ENCODE data around the gene SH3PXD2A. TPM values are rescaled to one million over a fixed set of nuclear protein-coding genes. Genes with fewer than 3 reads are reported as not detected.
A peak's percentile ranks its signal among the peaks of the same experiment; 100 is the strongest.

Gene SH3PXD2A
- total RNA-seq, 4 donors from 2014 or later, result 128 to 154 (median 136) TPM

GRCh38 chr10:103749779-103750178 lies 105.6 kb downstream of the SH3PXD2A start:
- 76 to 87% methylated on average over 7 of the region's 7 CpGs for WGBS, 2 donors
- Histone ChIP-seq H3K27me3 (no peaks in the 10 kb centered on the region), H3K4me3 (no peak overlapping the region), H3K36me3 (no peaks in the 10 kb centered on the region), H3K4me1 (peaks cover 0 to 70% (median 35%) of the 10 kb centered on the region in 4 donors), H3K9me3 (peaks cover 0 to 8% (median 0%) of the 10 kb centered on the region in 4 donors), H3K27ac (peak overlapping the region in 2 of 4 donors; percentile 82 to 85)
- TF ChIP-seq CTCF (IDR thresholded peaks at IDR 0.05), result no peak
- no peak for DNase-seq (ENCODE audit: low spot score in 2 of 2)

- Histone ChIP-seq H3K4me3 (no peak overlapping the region), H3K36me3 (no peaks in the 10 kb centered on the region), H3K27me3 (no peaks in the 10 kb centered on the region), H3K4me1 (peaks cover 0 to 81% (median 35%) of the 10 kb centered on the region in 4 donors), H3K27ac (peak overlapping the region; percentile 22 to 85 (median 74)), H3K9me3 (peaks cover 0 to 8% (median 0%) of the 10 kb centered on the region in 4 donors)
- DNase-seq (ENCODE audit: low spot score in 2 of 2), result no peak
- TF ChIP-seq EP300 (IDR thresholded peaks at IDR 0.05), result no peak
- TF ChIP-seq CTCF (IDR thresholded peaks at IDR 0.05), result no peak
- TF ChIP-seq POLR2A (IDR thresholded peaks at IDR 0.05), result no peak
- 78 to 83% methylated on average over 6 of the region's 6 CpGs for WGBS, 2 donors
These were observed 107.4 kb downstream of the SH3PXD2A start for GRCh38 chr10:103748020-103748419.

GRCh38 chr10:103747193-103747865 lies 108.0 kb downstream of the SH3PXD2A start:
- DNase-seq (ENCODE audit: low spot score in 2 of 2), result no peak
- TF ChIP-seq EP300 (IDR thresholded peaks at IDR 0.05) (peak in 1 of 2 donors; percentile 69), CTCF (IDR thresholded peaks at IDR 0.05) (no peak)
- Histone ChIP-seq H3K4me1 (peaks cover 0 to 78% (median 34%) of the 10 kb centered on the region in 4 donors), H3K9me3 (peaks cover 0 to 2% (median 0%) of the 10 kb centered on the region in 4 donors), H3K4me3 (no peak overlapping the region), H3K27me3 (no peaks in the 10 kb centered on the region), H3K27ac (peak overlapping the region; percentile 63 to 85 (median 74)), H3K36me3 (no peaks in the 10 kb centered on the region)
- WGBS, 2 donors, result 38 to 51% methylated on average over 9 to 11 of the region's 14 CpGs

- WGBS, 2 donors, result 59 to 77% methylated on average over 9 of the region's 9 CpGs
- peaks cover 0 to 72% (median 31%) of the 10 kb centered on the region in 4 donors for H3K4me1 ChIP-seq
- no peak for DNase-seq (ENCODE audit: low spot score in 2 of 2)
- peak overlapping the region; percentile 63 to 85 (median 74) for H3K27ac ChIP-seq
- H3K36me3 ChIP-seq, result no peaks in the 10 kb centered on the region
- no peaks in the 10 kb centered on the region for H3K27me3 ChIP-seq
- no peaks in the 10 kb centered on the region for H3K9me3 ChIP-seq
- H3K4me3 ChIP-seq, result no peak overlapping the region
- TF ChIP-seq CTCF (IDR thresholded peaks at IDR 0.05) (no peak), POLR2A (IDR thresholded peaks at IDR 0.05) (no peak), EP300 (IDR thresholded peaks at IDR 0.05) (no peak)
These were observed 108.8 kb downstream of the SH3PXD2A start for GRCh38 chr10:103746598-103746997.

GRCh38 chr10:103745341-103746247 lies 109.8 kb downstream of the SH3PXD2A start:
- Histone ChIP-seq H3K36me3 (no peaks in the 10 kb centered on the region), H3K27me3 (no peaks in the 10 kb centered on the region), H3K4me3 (no peak overlapping the region), H3K4me1 (peaks cover 0 to 69% (median 29%) of the 10 kb centered on the region in 4 donors), H3K9me3 (no peaks in the 10 kb centered on the region), H3K27ac (peak overlapping the region; percentile 63 to 85 (median 74))
- no peak for DNase-seq (ENCODE audit: low spot score in 2 of 2)
- WGBS, 2 donors, result 61 to 70% methylated on average over 17 of the region's 17 CpGs
- no peak for TF ChIP-seq EP300 (IDR thresholded peaks at IDR 0.05)
- no peak for TF ChIP-seq POLR2A (IDR thresholded peaks at IDR 0.05)
- TF ChIP-seq CTCF (IDR thresholded peaks at IDR 0.05), result no peak
